Kidney epithelial cell (primary cell): ENCODE measurements around the gene SLC4A3. TPM values are rescaled to one million over a fixed set of nuclear protein-coding genes. Genes with fewer than 3 reads are reported as not detected.

Experiments used
- DNase-seq: peaks from one replicate; pipeline ENCODE4 v3.0.0-alpha.2; 2010; ENCODE audit warnings: low read depth
- H3K27me3 ChIP-seq: 2 replicates; pipeline ENCODE4 v1.6.0; 2011; ENCODE audit warnings: low read length; ENCODE audit not compliant: control insufficient read depth, insufficient read depth
- H3K36me3 ChIP-seq: 2 replicates; pipeline ENCODE4 v1.5.1; 2011; ENCODE audit warnings: low read length; ENCODE audit not compliant: control insufficient read depth, insufficient read depth
- H3K4me3 ChIP-seq: 2 replicates; pipeline ENCODE4 v1.5.1; 2011; ENCODE audit warnings: low read depth, mild to moderate bottlenecking, control low read depth, low read length
- total RNA-seq: library from RNA; depleted of rRNA; stranded (reverse); fragments of >200 nt; gene quantifications from 2 replicates; pipeline ENCODE4 v1.2.3, GENCODE V29; 2015
- TF ChIP-seq, protein P1 (sequence below): IDR thresholded peaks from 2 replicates; pipeline ENCODE4 v1.5.1; 2011; ENCODE audit warnings: mild to moderate bottlenecking, moderate library complexity, low read length, control low read depth, inconsistent platforms; ENCODE audit not compliant: insufficient read depth, poor library complexity, severe bottlenecking

The SLC4A3 gene
- total RNA-seq, 1 donor from 2014 or later = 11.6 TPM

DNA sequence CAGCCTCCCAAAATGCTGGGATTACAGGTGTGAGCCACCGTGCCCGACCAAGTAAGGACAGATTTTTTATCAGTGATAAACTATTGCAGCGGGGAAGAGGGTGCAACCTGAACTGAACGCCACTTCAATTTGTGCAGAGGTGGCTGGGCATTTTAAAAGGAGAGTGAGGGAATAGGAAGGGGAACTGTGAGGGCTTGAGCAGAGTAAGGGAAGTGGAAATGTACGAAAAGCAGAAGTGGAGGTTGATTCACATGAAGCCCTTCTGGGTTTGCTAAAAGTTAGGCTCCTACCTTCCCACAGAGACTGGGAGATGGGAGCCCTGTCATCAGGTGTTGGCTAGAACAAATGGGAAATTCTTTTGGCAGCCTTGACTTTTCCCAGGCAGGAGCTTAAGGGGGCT is 23.7 kb upstream of the SLC4A3 start:
- H3K4me3 ChIP-seq = no peak overlapping the region
- no peak for DNase-seq
- H3K36me3 ChIP-seq = peaks cover 3% of the 10 kb centered on the region
- H3K27me3 ChIP-seq = no peaks in the 10 kb centered on the region
- TF ChIP-seq, protein P1, sequence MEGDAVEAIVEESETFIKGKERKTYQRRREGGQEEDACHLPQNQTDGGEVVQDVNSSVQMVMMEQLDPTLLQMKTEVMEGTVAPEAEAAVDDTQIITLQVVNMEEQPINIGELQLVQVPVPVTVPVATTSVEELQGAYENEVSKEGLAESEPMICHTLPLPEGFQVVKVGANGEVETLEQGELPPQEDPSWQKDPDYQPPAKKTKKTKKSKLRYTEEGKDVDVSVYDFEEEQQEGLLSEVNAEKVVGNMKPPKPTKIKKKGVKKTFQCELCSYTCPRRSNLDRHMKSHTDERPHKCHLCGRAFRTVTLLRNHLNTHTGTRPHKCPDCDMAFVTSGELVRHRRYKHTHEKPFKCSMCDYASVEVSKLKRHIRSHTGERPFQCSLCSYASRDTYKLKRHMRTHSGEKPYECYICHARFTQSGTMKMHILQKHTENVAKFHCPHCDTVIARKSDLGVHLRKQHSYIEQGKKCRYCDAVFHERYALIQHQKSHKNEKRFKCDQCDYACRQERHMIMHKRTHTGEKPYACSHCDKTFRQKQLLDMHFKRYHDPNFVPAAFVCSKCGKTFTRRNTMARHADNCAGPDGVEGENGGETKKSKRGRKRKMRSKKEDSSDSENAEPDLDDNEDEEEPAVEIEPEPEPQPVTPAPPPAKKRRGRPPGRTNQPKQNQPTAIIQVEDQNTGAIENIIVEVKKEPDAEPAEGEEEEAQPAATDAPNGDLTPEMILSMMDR = no peak

DNA sequence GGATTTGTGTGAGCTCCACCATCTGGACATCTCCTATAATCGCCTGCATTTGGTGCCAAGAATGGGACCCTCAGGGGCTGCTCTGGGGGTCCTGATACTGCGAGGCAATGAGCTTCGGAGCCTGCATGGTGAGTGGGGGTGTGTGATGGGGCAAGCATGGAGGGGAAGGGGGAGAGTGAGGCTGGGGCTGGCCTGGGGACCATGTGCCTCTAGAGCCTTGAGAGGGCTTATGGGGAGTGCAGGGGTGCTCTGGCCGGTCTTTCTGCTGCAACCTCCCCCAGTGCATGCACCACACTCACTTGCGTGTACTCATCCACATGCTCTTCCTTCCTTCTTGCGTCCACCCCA is 21.8 kb upstream of the SLC4A3 start:
- Histone ChIP-seq H3K4me3 (no peak overlapping the region), H3K27me3 (no peaks in the 10 kb centered on the region), H3K36me3 (peaks cover 3% of the 10 kb centered on the region)
- DNase-seq = no peak
- TF ChIP-seq, protein P1 = no peak

DNA sequence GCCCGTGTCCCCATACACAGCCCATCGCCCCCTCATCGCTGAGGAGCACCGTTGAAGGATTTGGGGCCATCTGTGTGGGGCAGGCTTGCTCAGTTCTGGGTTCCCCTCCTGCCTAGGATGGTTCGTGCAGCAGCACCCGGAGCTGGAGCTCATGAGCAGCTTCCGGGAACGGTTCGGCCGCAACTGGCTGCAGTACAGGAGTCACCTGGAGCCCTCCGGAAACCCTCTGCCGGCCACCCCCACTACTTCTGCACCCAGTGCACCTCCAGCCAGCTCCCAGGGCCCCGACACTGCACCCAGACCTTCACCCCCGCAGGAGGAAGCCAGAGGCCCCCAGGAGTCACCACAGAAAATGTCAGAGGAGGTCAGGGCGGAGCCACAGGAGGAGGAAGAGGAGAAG is 19.5 kb upstream of the SLC4A3 start:
- Histone ChIP-seq H3K27me3 (no peaks in the 10 kb centered on the region), H3K36me3 (peaks cover 3% of the 10 kb centered on the region), H3K4me3 (no peak overlapping the region)

DNA sequence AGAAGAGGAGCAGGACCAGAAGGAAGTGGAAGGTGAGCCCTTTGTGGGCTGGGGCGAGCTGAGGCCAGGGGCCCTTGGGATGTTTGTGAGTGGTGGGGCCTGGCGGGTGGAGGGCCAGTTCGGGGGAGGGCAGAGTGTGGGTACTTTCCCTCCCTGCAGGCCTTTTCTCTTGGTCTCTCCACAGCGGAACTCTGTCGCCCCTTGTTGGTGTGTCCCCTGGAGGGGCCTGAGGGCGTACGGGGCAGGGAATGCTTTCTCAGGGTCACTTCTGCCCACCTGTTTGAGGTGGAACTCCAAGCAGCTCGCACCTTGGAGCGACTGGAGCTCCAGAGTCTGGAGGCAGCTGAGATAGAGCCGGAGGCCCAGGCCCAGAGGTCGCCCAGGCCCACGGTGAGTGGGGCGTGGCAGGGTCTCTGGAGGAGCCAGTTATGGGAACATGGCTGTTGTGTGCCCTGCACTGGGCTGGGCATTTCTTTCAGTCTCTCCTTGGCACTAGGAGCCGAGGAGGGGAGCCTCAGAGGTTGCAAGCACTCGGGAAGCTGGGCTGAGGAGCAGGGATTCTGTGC is 18.9 kb upstream of the SLC4A3 start:
- H3K36me3 ChIP-seq = peaks cover 3% of the 10 kb centered on the region
- no peak overlapping the region for H3K4me3 ChIP-seq
- DNase-seq = no peak
- no peaks in the 10 kb centered on the region for H3K27me3 ChIP-seq
- TF ChIP-seq, protein P1 = no peak

More for the DNA sequence above, 19.5 kb upstream of the SLC4A3 start:
- TF ChIP-seq, protein P1 = no peak
- DNase-seq = no peak

DNA sequence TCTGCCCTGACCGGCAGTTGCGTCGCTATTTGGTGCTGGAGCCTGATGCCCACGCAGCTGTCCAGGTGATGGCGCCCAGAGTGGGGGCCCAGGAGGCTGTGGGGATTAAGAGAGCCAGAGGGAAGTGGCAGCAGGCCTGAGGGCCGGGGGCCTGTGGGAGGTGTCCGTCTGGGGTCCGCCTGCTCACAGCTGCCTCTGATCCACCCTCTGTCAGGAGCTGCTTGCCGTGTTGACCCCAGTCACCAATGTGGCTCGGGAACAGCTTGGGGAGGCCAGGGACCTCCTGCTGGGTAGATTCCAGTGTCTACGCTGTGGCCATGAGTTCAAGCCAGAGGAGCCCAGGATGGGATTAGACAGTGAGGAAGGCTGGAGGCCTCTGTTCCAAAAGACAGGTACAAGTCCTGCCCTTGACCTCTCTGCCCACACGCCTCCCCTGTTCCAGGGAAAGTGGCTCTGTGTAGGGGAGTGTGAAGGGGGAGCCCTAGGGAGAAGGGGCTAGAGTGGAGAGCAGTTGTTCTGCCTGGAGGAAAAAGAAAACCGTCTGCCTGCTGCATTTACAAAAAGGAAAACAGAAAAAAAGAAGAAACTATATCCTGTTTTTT is 18.2 kb upstream of the SLC4A3 start:
- peaks cover 3% of the 10 kb centered on the region for H3K36me3 ChIP-seq
- DNase-seq = no peak
- no peaks in the 10 kb centered on the region for H3K27me3 ChIP-seq
- no peak overlapping the region for H3K4me3 ChIP-seq
- TF ChIP-seq, protein P1 = no peak

DNA sequence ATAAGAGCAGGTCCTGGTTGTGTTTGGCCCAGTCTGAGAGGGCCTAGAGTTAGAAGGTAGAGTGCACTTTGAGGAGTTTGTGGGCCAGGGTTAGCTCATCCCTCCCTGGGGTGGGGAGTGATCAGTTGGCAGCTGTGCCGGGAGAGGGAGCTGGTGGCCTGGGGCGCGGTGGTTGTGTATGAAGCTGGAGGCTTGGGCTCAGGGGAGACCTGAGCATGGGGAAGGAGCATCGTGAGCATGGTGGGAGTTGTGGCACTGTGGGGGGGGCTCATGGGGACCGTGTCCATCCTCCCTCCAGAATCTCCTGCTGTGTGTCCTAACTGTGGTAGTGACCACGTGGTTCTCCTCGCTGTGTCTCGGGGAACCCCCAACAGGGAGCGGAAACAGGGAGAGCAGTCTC is 16.1 kb upstream of the SLC4A3 start:
- no peak for DNase-seq
- TF ChIP-seq, protein P1 = no peak
- H3K36me3 ChIP-seq = peaks cover 1% of the 10 kb centered on the region
- H3K4me3 ChIP-seq = no peak overlapping the region
- H3K27me3 ChIP-seq = no peaks in the 10 kb centered on the region
